CD4-positive, alpha-beta T cell treated with Interleukin-1 beta for 1 hour (primary cell): ENCODE results near the gene BSN.

Source experiments
- DNase-seq, 2 donors: peaks; one replicate each; pipeline ENCODE4 v3.0.0-alpha.2; 2020 to 2022

Gene BSN

DNA sequence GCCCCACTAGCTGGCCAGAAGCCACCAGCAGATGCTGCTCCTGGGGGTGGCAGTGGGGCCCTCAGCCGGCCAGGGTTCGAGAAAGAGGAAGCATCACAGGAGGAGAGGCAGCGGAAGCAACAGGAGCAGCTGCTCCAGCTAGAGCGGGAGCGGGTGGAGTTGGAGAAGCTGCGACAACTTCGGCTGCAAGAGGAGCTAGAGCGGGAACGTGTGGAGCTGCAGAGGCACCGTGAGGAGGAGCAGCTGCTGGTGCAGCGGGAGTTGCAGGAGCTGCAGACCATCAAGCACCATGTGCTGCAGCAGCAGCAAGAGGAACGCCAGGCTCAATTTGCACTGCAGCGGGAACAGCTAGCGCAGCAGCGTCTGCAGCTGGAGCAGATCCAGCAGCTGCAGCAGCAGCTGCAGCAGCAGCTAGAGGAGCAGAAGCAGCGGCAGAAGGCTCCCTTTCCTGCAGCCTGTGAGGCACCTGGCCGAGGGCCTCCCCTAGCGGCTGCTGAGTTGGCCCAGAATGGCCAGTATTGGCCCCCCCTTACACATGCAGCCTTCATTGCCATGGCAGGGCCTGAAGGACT lies 102.3 kb downstream of the BSN start:
- no peak for DNase-seq

GRCh38 chr3:49657208-49657915 lies 103.1 kb downstream of the BSN start:
- DNase-seq: no peak

DNA sequence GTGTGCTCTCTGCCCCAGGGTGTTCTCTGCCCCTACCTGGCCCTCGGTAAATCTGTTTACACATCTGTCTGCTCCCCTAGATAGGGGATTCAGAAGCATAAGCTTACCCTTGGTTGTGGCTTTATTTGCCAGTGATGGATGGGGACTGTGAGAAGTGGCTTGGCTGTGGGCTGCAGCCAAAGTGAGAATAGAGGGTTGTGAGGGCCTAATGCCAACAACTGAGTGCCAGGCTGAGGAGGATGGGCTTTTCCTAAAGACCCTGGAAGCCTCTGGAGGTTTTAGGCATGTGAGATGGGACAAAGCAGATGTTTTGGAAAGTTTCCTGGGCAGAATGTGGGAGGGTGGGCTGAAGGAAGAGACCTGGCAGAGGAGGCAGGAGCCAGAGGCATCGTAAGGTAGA lies 104.4 kb downstream of the BSN start:
- DNase-seq: no peak

GRCh38 chr3:49659756-49660155 lies 105.5 kb downstream of the BSN start:
- DNase-seq: no peak

DNA sequence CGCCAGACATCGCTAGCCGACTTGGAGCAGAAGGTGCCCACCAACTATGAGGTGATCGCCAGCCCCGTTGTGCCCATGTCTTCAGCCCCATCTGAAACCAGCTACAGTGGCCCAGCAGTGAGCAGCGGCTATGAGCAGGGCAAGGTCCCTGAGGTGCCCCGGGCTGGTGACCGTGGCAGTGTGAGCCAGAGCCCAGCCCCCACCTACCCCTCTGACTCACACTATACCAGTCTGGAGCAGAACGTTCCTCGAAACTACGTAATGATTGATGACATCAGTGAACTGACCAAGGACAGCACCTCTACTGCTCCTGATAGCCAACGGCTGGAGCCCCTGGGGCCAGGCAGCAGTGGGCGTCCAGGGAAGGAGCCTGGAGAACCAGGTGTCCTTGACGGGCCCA lies 107.0 kb downstream of the BSN start:
- no peak for DNase-seq

DNA sequence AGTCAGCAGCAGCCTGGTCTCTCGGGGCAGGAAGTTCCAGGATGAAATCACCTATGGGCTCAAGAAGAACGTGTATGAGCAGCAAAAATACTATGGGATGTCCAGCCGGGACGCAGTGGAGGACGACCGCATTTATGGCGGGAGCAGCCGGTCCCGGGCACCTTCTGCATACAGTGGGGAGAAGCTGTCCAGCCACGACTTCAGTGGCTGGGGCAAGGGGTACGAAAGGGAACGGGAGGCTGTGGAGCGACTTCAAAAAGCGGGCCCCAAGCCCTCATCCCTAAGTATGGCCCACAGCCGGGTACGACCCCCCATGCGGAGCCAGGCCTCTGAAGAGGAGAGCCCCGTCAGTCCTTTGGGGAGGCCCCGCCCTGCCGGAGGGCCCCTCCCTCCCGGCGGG lies 107.7 kb downstream of the BSN start:
- DNase-seq: no peak

GRCh38 chr3:49662720-49663413 lies 108.6 kb downstream of the BSN start:
- no peak for DNase-seq

DNA sequence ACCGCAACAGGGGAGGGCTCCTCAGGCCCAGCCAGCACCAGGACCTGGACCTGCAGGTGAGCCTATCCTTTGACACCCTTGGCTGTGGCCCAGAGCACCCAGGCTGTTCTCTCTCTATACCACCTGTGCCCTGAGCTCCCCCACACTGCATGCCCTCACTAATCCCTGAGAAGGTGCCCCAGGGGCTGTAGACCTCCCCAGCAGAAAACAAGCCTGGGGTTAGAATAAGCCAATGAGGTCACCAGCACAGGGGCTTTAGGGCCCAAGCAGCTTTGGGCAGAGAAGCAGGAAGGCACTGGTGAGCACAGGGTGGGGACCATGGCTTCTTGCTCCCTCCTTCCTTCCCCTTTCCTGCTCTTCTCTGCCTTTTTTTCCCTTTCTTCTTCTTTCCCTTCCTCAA lies 109.6 kb downstream of the BSN start:
- DNase-seq: no peak

DNA sequence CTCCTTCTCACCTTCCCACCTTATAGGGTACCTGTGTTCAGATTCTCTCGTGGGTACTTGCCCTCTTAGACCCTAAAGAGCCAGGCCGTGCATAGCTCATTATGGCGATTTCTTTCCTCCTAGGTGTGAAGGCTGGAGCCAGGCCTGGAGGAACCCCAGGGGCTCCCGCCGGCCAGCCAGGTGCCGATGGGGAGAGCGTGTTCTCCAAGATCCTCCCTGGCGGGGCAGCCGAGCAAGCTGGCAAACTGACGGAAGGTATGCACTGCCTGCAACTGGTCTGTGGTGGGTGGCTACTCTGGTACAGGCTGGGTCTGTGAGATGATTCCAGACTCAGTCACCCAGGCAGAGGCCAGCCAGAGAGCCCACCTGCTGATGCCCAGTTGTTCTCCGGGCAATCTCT lies 110.0 kb downstream of the BSN start:
- no peak for DNase-seq

DNA sequence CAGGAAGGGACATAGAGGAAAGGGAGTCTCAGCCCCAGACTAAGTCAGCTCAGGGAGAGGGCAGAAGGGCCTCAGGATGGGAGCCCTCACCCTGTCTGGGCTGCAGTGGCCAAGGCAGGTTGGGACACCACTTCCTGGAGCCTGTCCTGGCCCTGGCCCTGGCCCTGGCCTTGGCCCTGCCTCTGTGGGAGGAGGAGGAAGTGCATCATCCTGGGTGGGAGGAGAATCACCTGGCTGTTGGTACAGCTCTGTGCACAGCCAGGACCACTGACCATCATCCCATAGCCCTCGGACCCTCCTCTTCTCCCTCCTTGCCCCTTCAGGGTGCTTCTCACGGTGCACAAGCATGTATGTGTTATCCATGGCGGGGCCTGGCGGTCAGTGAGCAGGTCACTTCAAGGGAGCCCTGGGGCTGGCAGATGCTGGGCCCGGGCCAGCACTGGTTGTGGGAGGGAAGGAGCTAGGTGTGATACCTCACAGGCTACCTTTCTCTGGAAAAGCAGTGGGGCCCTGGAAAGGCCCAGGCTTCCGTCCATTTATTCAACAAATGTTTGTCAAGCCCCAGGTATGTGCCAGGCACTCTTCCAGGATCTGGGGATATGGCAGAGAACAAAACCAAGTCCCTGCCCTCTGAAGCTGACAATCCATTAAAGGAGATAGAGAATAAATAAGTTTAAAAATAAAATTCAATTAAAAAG lies 111.7 kb downstream of the BSN start:
- no peak for DNase-seq

DNA sequence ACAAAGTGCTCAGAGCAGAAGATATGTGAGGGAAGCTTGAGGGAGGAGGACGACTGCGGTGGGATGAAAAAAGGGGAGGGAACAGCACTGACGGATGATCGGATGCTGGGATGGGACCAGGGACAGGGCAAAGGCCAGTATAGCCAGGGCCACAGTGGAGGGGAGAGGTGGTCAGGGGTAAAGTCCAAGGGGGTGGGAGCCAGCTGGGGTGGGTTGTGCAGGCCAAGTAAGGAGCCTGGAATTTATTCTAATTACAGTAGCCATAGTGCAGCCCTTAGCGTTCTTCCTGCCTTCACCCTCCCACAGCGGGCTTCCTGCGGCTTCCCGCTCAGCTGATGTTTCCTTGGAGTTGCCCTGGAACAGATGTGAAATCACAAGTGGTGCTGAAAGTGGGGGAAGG lies 112.3 kb downstream of the BSN start:
- no peak for DNase-seq

GRCh38 chr3:49667701-49668413 lies 113.6 kb downstream of the BSN start:
- no peak for DNase-seq

GRCh38 chr3:49668414-49668797 lies 114.1 kb downstream of the BSN start:
- DNase-seq: no peak

DNA sequence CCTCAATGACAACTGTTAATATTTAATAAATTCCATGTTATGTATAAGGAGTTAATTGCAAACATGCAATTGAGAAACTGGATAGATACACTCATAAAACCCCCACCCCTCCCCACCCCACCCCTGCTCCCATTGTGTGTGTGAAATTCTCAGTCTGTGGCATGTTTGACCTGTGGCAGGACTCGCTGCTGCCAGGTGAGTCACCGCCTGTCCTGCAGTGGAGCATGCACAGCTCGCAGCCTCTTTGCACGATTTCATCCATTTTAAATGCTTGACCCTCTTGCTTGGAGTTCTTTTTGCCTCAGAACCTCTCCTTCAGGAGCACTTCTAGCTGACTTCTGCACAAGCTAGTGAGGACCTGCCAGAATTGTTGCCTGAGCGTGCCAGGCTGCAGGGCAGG lies 114.6 kb downstream of the BSN start:
- no peak for DNase-seq

GRCh38 chr3:49669352-49669751 lies 115.1 kb downstream of the BSN start:
- no peak for DNase-seq

DNA sequence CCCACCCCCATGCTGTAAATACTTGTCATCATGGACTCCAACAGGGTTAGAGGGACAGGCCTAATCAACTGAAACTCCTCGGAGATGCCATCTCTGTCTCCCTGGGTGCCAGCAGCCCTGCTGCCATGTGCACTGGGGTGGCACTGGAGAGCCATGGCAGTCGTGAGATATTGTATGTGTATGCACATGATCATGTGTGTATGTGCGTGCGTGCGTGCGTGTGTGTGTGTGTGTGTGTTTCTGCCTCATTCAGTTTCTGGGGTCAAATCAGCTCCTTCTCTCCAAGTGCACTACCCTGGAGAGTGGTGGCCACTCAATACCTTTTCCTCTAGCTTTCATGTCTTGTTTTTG lies 116.6 kb downstream of the BSN start:
- DNase-seq: no peak

DNA sequence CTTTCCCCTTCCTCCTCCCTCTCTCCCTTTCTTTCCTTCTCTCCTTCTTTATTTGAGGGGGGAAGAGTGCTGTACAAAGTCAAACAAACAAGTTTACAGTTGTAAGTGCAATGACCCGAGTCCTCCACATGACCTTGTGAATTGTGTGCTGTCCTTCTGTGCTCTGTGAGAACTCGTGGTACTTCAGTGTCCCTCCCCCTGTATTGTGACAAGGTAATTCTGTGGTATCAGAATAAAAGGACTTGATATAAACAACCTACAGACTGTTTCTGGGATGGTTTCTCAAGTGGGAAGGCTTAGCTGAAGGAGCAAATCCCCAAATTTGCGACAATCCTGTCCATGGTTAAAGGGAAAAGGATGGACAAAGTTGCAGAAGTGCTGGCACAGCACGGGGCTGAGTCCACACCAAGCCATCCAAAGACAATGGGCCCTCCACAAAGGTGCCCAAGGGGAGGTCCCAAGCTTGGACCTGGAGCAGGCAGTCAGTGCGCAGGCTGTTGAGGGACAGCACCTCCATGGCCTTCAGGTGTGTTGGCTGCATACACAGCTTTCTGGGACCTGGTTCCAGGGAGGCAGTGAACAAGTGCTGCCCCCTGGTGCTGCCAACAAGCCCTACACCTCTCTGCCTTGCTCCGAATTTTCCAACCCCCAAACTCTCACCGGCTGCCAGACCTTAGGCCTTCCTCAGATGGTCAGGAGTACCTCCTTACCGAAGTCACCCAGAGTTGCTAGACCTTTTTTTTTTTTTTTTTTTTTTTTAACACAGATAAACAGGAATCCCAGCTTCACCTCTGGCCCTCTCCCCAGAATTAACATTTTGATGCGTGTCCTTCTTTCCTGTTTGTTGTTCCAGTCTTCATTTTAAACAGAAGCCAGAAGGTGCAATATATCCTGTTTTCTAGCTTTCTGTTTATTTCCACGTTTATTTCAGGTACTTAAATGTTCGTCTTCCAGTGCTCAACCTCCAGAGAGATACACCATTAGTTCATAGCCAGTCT lies 117.3 kb downstream of the BSN start:
- peak; percentile 67 to 78 for DNase-seq

DNA sequence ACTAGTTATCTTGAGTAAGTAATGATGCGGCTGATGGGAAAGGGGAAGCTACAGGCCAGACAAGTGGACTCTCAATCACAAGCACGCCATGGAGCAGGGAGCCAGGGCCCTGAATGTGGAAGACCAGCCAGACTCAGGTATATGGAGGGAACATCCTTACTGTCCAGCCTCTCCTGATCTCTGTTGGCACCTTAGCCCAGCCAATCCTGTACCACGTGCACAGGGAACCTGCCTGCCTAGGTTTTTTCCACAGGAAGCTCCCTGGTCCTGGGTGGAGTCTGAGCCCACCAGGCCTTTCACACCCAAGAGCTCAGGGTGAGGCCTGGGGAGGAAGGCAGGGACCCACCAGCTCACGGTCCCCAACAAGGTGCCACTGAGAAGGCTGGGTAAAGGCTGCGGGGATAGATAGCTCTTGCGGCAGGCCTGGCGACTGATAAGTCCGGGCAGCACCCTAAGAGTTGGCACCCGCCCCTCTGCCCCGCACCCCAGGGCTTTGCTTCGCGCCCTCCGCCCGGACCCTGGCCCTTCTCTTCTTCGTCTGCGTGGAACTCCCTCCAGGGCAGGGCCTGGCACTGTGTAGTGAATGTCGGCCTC lies 118.9 kb downstream of the BSN start:
- DNase-seq: no peak

DNA sequence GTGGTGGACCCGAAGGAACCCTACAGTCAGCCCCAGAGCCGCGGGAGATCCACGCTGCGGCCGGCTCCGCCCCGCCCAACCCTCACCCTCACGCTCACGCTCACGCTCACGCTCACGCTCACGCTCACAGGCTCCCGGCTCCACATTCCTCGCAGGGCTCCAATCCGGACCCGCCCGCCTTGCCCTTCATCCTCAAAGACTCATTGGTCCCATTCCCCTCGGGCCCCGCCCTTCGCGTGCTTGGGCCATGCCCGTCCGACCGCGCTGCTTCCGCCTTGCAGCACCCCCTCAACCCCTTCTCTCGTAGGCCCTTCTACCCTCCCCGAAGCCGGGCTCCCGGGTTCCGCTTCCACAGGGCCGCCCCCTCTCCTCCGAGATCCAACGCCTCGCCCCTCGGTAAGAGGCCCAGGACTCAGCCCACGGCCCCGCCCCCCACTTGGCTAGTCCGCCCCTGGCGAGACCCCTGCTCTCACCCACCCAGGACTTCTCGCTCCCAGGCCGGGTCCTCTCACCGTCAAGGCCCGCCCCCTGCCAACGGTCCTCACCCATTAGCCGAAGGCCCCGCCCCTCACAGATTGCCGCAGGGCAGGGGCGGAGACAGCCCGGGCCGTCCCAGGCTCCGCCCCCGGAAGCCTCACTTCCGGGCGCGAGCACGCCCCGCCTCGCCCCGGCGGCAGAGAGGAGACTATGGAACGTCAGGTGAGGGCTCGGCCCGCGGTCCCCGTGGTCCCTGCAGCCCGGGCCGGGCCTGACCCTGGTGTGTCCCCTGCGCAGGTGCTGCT lies 119.6 kb downstream of the BSN start, which contains the start of gene APEH:
TSS of gene APEH (plus strand) at position 637 of the 782 bp plus-strand sequence. CDS start at position 688, 51 bp downstream.
- peak; percentile 97 for DNase-seq

DNA sequence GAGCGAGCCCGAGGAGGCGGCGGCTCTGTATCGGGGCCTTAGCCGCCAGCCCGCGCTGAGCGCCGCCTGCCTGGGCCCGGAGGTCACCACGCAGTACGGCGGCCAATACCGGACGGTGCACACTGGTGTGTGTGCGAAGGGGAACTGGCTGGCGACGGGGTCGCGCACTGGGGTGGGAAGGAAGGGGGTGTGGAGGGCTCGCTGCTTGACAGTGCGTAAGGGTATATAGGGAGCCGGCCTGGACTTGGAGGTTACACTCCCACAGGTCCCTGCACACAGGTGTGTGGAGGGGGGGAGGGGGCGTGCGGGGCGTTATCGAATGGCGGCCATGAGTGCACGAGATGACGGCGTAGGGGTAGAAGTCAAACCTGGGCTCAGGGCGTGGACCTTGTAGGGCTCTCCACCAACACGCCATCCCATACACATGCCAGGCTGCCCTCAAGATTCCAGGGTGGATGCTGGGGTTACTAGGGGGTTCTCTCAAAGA lies 120.3 kb downstream of the BSN start:
- no peak for DNase-seq
